ENCODE results near the gene RAB11FIP3.
A peak's percentile ranks its signal among the peaks of the same experiment; 100 is the strongest.

RAB11FIP3 gene

DNA sequence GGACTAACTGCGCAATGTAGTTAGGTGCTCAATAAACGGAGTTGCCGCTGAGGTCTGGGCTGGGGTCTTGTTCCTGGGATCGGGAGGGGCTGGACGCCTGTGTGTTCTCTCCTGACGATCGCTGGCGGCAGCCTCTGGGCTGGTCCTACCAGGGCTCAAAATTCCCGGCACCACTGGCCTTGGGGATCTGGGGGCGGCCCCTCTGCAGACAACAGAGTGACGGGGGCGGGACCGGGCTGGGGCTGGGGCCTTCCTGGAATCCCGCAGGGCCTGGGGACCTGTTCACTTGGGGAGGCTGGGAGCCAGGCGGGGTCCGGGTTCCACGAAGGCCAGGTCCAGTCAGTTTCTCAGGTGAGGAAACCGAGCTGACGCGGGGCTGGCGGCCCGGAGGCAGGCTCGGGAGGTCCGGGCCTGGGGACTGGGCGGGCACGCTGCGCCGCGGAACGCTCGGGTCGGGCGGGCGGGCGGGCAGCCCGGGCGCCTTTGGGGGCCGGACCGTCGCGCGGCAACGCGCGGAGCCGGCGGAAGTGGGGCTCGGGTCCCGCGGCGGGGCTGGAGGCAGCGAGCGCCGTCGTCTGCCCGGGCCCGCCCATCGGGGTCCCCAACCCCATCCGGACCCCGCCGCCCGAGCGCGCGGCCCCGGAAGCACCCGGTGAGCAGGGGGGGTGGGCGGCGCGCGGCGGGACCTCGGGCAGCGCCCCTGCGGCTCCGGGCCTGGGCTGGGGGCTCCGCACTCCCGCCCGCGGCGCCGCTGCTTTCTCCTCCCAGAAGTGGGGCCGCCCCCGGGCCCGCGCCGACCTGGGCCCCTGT, 144.2 kb downstream of the RAB11FIP3 start, which contains the start of gene PIGQ:
Gene PIGQ, plus strand, starts transcription at position 524 of the 810 bp plus-strand sequence. CDS start 4,107 bp downstream, outside the sequence.
- DNase-seq: peak; percentile 31 to 63 (median 46)
